CD4-positive, alpha-beta T cell treated with Interleukin-15 for 1 hour (primary cell): ENCODE data around the gene ZNF337.
"Not testable (repeated sequence)": the region's sequence is repeated elsewhere in the genome, so short reads cannot be mapped to it uniquely, and the experiment has no call there.

Source experiments
- DNase-seq: peaks from one replicate; pipeline ENCODE4 v3.0.0-alpha.2; 2020

ZNF337 gene

GRCh38 chr20:25690427-25690826 lies 6.2 kb downstream of the ZNF337 start:
- no peak for DNase-seq

GRCh38 chr20:25686081-25687067 lies 10.3 kb downstream of the ZNF337 start:
- no peak for DNase-seq

- no peak for DNase-seq
These were observed 11.2 kb downstream of the ZNF337 start for GRCh38 chr20:25685276-25686080.

- DNase-seq: not testable (repeated sequence)
These were observed 12.8 kb downstream of the ZNF337 start for GRCh38 chr20:25683826-25684225.

- no peak for DNase-seq
These were observed 13.6 kb downstream of the ZNF337 start for GRCh38 chr20:25683050-25683449.

- no peak for DNase-seq
These were observed 20.4 kb downstream of the ZNF337 start for GRCh38 chr20:25676164-25676809.

GRCh38 chr20:25675161-25675560 lies 21.5 kb downstream of the ZNF337 start:
- no peak for DNase-seq

GRCh38 chr20:25672659-25673235 lies 23.9 kb downstream of the ZNF337 start:
- DNase-seq: no peak

GRCh38 chr20:25669826-25670422 lies 26.7 kb downstream of the ZNF337 start:
- DNase-seq: no peak

- DNase-seq: no peak
These were observed 28.2 kb downstream of the ZNF337 start for GRCh38 chr20:25668446-25668845.

GRCh38 chr20:25659999-25660398 lies 36.7 kb downstream of the ZNF337 start:
- DNase-seq: no peak

- DNase-seq: no peak
These were observed 42.2 kb downstream of the ZNF337 start for GRCh38 chr20:25654487-25654886.

- DNase-seq: not testable (repeated sequence)
These were observed 43.8 kb downstream of the ZNF337 start for GRCh38 chr20:25652866-25653265.

- DNase-seq: no peak
These were observed 51.8 kb downstream of the ZNF337 start for GRCh38 chr20:25644814-25645213.

- DNase-seq: no peak
These were observed 52.9 kb downstream of the ZNF337 start for GRCh38 chr20:25643716-25644115.

- DNase-seq: no peak
These were observed 59.4 kb downstream of the ZNF337 start for GRCh38 chr20:25637247-25637646.

GRCh38 chr20:25632940-25633790 lies 63.5 kb downstream of the ZNF337 start:
- DNase-seq: no peak

- DNase-seq: not testable (repeated sequence)
These were observed 66.0 kb downstream of the ZNF337 start for GRCh38 chr20:25630615-25631014.

- DNase-seq: no peak
These were observed 66.7 kb downstream of the ZNF337 start for GRCh38 chr20:25629816-25630499.

- DNase-seq: no peak
These were observed 69.9 kb downstream of the ZNF337 start for GRCh38 chr20:25626779-25627178.

- no peak for DNase-seq
These were observed 72.1 kb downstream of the ZNF337 start for GRCh38 chr20:25624500-25624939.
